ENCODE data around the gene GAP43. TPM values are rescaled to one million over a fixed set of nuclear protein-coding genes. Genes with fewer than 3 reads are reported as not detected.
"Not testable (repeated sequence)": the region's sequence is repeated elsewhere in the genome, so short reads cannot be mapped to it uniquely, and the experiment has no call there.

GAP43 gene
- total and polyA plus RNA-seq, 2 donors = 0.42 to 0.68 TPM

- no peak for DNase-seq (ENCODE audit: low read depth in 6 of 9, low spot score in 9 of 9)
- H3K9me3 ChIP-seq (ENCODE audit: control insufficient read depth in 2 of 2, insufficient read depth in 1 of 2, low read length in 1 of 2) = no peaks in the 10 kb centered on the region
- H3K27ac ChIP-seq (ENCODE audit: low read depth in 1 of 2, low read length in 1 of 2) = no peak overlapping the region
- H3K36me3 ChIP-seq (ENCODE audit: control insufficient read depth in 2 of 2, insufficient read depth in 2 of 2, low read length in 1 of 2) = no peaks in the 10 kb centered on the region
- 90% methylated on average over 2 of the region's 2 CpGs for WGBS
- H3K4me3 ChIP-seq (ENCODE audit: low read length in 2 of 2) = no peak overlapping the region
- H3K27me3 ChIP-seq (ENCODE audit: control insufficient read depth in 2 of 2, insufficient read depth in 1 of 2, low read length in 1 of 2) = no peaks in the 10 kb centered on the region
- no peaks in the 10 kb centered on the region for H3K4me1 ChIP-seq (ENCODE audit: control insufficient read depth in 2 of 2, insufficient read depth in 2 of 2, low read length in 2 of 2)
Observed at GRCh38 chr3:115710799-115711198, 87.5 kb downstream of the GAP43 start.

GRCh38 chr3:115712871-115713270, 89.6 kb downstream of the GAP43 start:
- no peaks in the 10 kb centered on the region for H3K9me3 ChIP-seq (ENCODE audit: control insufficient read depth in 2 of 2, insufficient read depth in 1 of 2, low read length in 1 of 2)
- H3K27me3 ChIP-seq (ENCODE audit: control insufficient read depth in 2 of 2, insufficient read depth in 1 of 2, low read length in 1 of 2) = no peaks in the 10 kb centered on the region
- no peaks in the 10 kb centered on the region for H3K4me1 ChIP-seq (ENCODE audit: control insufficient read depth in 2 of 2, insufficient read depth in 2 of 2, low read length in 2 of 2)
- H3K4me3 ChIP-seq (ENCODE audit: low read length in 2 of 2) = no peak overlapping the region
- no peak overlapping the region for H3K27ac ChIP-seq (ENCODE audit: low read depth in 1 of 2, low read length in 1 of 2)
- WGBS = 0% methylated on average over 1 of the region's 1 CpG
- H3K36me3 ChIP-seq (ENCODE audit: control insufficient read depth in 2 of 2, insufficient read depth in 2 of 2, low read length in 1 of 2) = no peaks in the 10 kb centered on the region
- DNase-seq (ENCODE audit: low read depth in 6 of 9, low spot score in 9 of 9) = no peak

GRCh38 chr3:115713284-115713683, 90.0 kb downstream of the GAP43 start:
- H3K36me3 ChIP-seq (ENCODE audit: control insufficient read depth in 2 of 2, insufficient read depth in 2 of 2, low read length in 1 of 2) = no peaks in the 10 kb centered on the region
- 91% methylated on average over 5 of the region's 5 CpGs for WGBS
- DNase-seq (ENCODE audit: low read depth in 6 of 9, low spot score in 9 of 9) = no peak

GRCh38 chr3:115715241-115715745, 92.0 kb downstream of the GAP43 start:
- no peak for DNase-seq (ENCODE audit: low read depth in 6 of 9, low spot score in 9 of 9)
- no peaks in the 10 kb centered on the region for H3K36me3 ChIP-seq (ENCODE audit: control insufficient read depth in 2 of 2, insufficient read depth in 2 of 2, low read length in 1 of 2)
- H3K27ac ChIP-seq (ENCODE audit: low read depth in 1 of 2, low read length in 1 of 2) = no peak overlapping the region
- 96% methylated on average over 4 of the region's 4 CpGs for WGBS
- no peak overlapping the region for H3K4me3 ChIP-seq (ENCODE audit: low read length in 2 of 2)
- H3K27me3 ChIP-seq (ENCODE audit: control insufficient read depth in 2 of 2, insufficient read depth in 1 of 2, low read length in 1 of 2) = no peaks in the 10 kb centered on the region
- no peaks in the 10 kb centered on the region for H3K4me1 ChIP-seq (ENCODE audit: control insufficient read depth in 2 of 2, insufficient read depth in 2 of 2, low read length in 2 of 2)
- no peaks in the 10 kb centered on the region for H3K9me3 ChIP-seq (ENCODE audit: control insufficient read depth in 2 of 2, insufficient read depth in 1 of 2, low read length in 1 of 2)

More at GRCh38 chr3:115713284-115713683, 90.0 kb downstream of the GAP43 start:
- Histone ChIP-seq H3K4me3 (ENCODE audit: low read length in 2 of 2) (no peak overlapping the region), H3K27ac (ENCODE audit: low read depth in 1 of 2, low read length in 1 of 2) (no peak overlapping the region), H3K27me3 (ENCODE audit: control insufficient read depth in 2 of 2, insufficient read depth in 1 of 2, low read length in 1 of 2) (no peaks in the 10 kb centered on the region), H3K9me3 (ENCODE audit: control insufficient read depth in 2 of 2, insufficient read depth in 1 of 2, low read length in 1 of 2) (no peaks in the 10 kb centered on the region), H3K4me1 (ENCODE audit: control insufficient read depth in 2 of 2, insufficient read depth in 2 of 2, low read length in 2 of 2) (no peaks in the 10 kb centered on the region)

- Histone ChIP-seq H3K4me3 (ENCODE audit: low read length in 2 of 2) (no peak overlapping the region), H3K27ac (ENCODE audit: low read depth in 1 of 2, low read length in 1 of 2) (no peak overlapping the region), H3K36me3 (ENCODE audit: control insufficient read depth in 2 of 2, insufficient read depth in 2 of 2, low read length in 1 of 2) (no peaks in the 10 kb centered on the region), H3K9me3 (ENCODE audit: control insufficient read depth in 2 of 2, insufficient read depth in 1 of 2, low read length in 1 of 2) (no peaks in the 10 kb centered on the region), H3K4me1 (ENCODE audit: control insufficient read depth in 2 of 2, insufficient read depth in 2 of 2, low read length in 2 of 2) (no peaks in the 10 kb centered on the region), H3K27me3 (ENCODE audit: control insufficient read depth in 2 of 2, insufficient read depth in 1 of 2, low read length in 1 of 2) (no peaks in the 10 kb centered on the region)
- DNase-seq (ENCODE audit: low read depth in 6 of 9, low spot score in 9 of 9) = no peak
- WGBS = 79% methylated on average over 4 of the region's 4 CpGs
Observed at GRCh38 chr3:115720983-115721382, 97.7 kb downstream of the GAP43 start.

- Histone ChIP-seq H3K27me3 (ENCODE audit: control insufficient read depth in 2 of 2, insufficient read depth in 1 of 2, low read length in 1 of 2) (no peaks in the 10 kb centered on the region), H3K9me3 (ENCODE audit: control insufficient read depth in 2 of 2, insufficient read depth in 1 of 2, low read length in 1 of 2) (no peaks in the 10 kb centered on the region), H3K36me3 (ENCODE audit: control insufficient read depth in 2 of 2, insufficient read depth in 2 of 2, low read length in 1 of 2) (no peaks in the 10 kb centered on the region), H3K4me1 (ENCODE audit: control insufficient read depth in 2 of 2, insufficient read depth in 2 of 2, low read length in 2 of 2) (no peaks in the 10 kb centered on the region), H3K4me3 (ENCODE audit: low read length in 2 of 2) (no peak overlapping the region), H3K27ac (ENCODE audit: low read depth in 1 of 2, low read length in 1 of 2) (no peak overlapping the region)
- 97% methylated on average over 3 of the region's 3 CpGs for WGBS
- no peak for DNase-seq (ENCODE audit: low read depth in 6 of 9, low spot score in 9 of 9)
Observed at GRCh38 chr3:115725800-115726199, 102.5 kb downstream of the GAP43 start.

- no peaks in the 10 kb centered on the region for H3K36me3 ChIP-seq (ENCODE audit: control insufficient read depth in 2 of 2, insufficient read depth in 2 of 2, low read length in 1 of 2)
- no peak overlapping the region for H3K4me3 ChIP-seq (ENCODE audit: low read length in 2 of 2)
- DNase-seq (ENCODE audit: low read depth in 6 of 9, low spot score in 9 of 9) = no peak
- no peaks in the 10 kb centered on the region for H3K27me3 ChIP-seq (ENCODE audit: control insufficient read depth in 2 of 2, insufficient read depth in 1 of 2, low read length in 1 of 2)
- H3K4me1 ChIP-seq (ENCODE audit: control insufficient read depth in 2 of 2, insufficient read depth in 2 of 2, low read length in 2 of 2) = no peaks in the 10 kb centered on the region
- no peak overlapping the region for H3K27ac ChIP-seq (ENCODE audit: low read depth in 1 of 2, low read length in 1 of 2)
- no peaks in the 10 kb centered on the region for H3K9me3 ChIP-seq (ENCODE audit: control insufficient read depth in 2 of 2, insufficient read depth in 1 of 2, low read length in 1 of 2)
- 78% methylated on average over 1 of the region's 1 CpG for WGBS
Observed at GRCh38 chr3:115727135-115727534, 103.8 kb downstream of the GAP43 start.

GRCh38 chr3:115728013-115728412, 104.7 kb downstream of the GAP43 start:
- Histone ChIP-seq H3K27me3 (ENCODE audit: control insufficient read depth in 2 of 2, insufficient read depth in 1 of 2, low read length in 1 of 2) (no peaks in the 10 kb centered on the region), H3K4me3 (ENCODE audit: low read length in 2 of 2) (no peak overlapping the region), H3K36me3 (ENCODE audit: control insufficient read depth in 2 of 2, insufficient read depth in 2 of 2, low read length in 1 of 2) (no peaks in the 10 kb centered on the region), H3K4me1 (ENCODE audit: control insufficient read depth in 2 of 2, insufficient read depth in 2 of 2, low read length in 2 of 2) (no peaks in the 10 kb centered on the region), H3K27ac (ENCODE audit: low read depth in 1 of 2, low read length in 1 of 2) (no peak overlapping the region), H3K9me3 (ENCODE audit: control insufficient read depth in 2 of 2, insufficient read depth in 1 of 2, low read length in 1 of 2) (no peaks in the 10 kb centered on the region)
- DNase-seq (ENCODE audit: low read depth in 6 of 9, low spot score in 9 of 9) = no peak

GRCh38 chr3:115736341-115736740, 113.0 kb downstream of the GAP43 start:
- not testable (repeated sequence) for H3K9me3 ChIP-seq (ENCODE audit: control insufficient read depth in 2 of 2, insufficient read depth in 1 of 2, low read length in 1 of 2); H3K27me3 ChIP-seq (ENCODE audit: control insufficient read depth in 2 of 2, insufficient read depth in 1 of 2, low read length in 1 of 2); H3K27ac ChIP-seq (ENCODE audit: low read depth in 1 of 2, low read length in 1 of 2); DNase-seq (ENCODE audit: low read depth in 6 of 9, low spot score in 9 of 9); H3K4me3 ChIP-seq (ENCODE audit: low read length in 2 of 2); H3K4me1 ChIP-seq (ENCODE audit: control insufficient read depth in 2 of 2, insufficient read depth in 2 of 2, low read length in 2 of 2); H3K36me3 ChIP-seq (ENCODE audit: control insufficient read depth in 2 of 2, insufficient read depth in 2 of 2, low read length in 1 of 2)
- 93% methylated on average over 3 of the region's 3 CpGs for WGBS

- Histone ChIP-seq H3K4me3 (ENCODE audit: low read length in 2 of 2) (no peak overlapping the region), H3K27me3 (ENCODE audit: control insufficient read depth in 2 of 2, insufficient read depth in 1 of 2, low read length in 1 of 2) (no peaks in the 10 kb centered on the region), H3K4me1 (ENCODE audit: control insufficient read depth in 2 of 2, insufficient read depth in 2 of 2, low read length in 2 of 2) (no peaks in the 10 kb centered on the region), H3K9me3 (ENCODE audit: control insufficient read depth in 2 of 2, insufficient read depth in 1 of 2, low read length in 1 of 2) (peaks cover 0 to 16% of the 10 kb centered on the region in 2 donors), H3K36me3 (ENCODE audit: control insufficient read depth in 2 of 2, insufficient read depth in 2 of 2, low read length in 1 of 2) (no peaks in the 10 kb centered on the region), H3K27ac (ENCODE audit: low read depth in 1 of 2, low read length in 1 of 2) (no peak overlapping the region)
- DNase-seq (ENCODE audit: low read depth in 6 of 9, low spot score in 9 of 9) = no peak
- 97% methylated on average over 5 of the region's 5 CpGs for WGBS
Observed at GRCh38 chr3:115741650-115742049, 118.3 kb downstream of the GAP43 start.
